Measurements from ENCODE around the gene PROZ.

PROZ gene

GRCh38 chr13:113129480-113129879 is 29.0 kb upstream of the PROZ start:
- H3K27ac ChIP-seq, result no peak overlapping the region
- TF ChIP-seq CTCF (conservative IDR thresholded peaks at IDR 0.05) (no peak), ZFX (IDR thresholded peaks at IDR 0.05) (no peak)

GRCh38 chr13:113129921-113130750 is 28.3 kb upstream of the PROZ start:
- TF ChIP-seq ZFX (IDR thresholded peaks at IDR 0.05) (no peak), CTCF (conservative IDR thresholded peaks at IDR 0.05) (no peak)
- no peak overlapping the region for H3K27ac ChIP-seq

DNA sequence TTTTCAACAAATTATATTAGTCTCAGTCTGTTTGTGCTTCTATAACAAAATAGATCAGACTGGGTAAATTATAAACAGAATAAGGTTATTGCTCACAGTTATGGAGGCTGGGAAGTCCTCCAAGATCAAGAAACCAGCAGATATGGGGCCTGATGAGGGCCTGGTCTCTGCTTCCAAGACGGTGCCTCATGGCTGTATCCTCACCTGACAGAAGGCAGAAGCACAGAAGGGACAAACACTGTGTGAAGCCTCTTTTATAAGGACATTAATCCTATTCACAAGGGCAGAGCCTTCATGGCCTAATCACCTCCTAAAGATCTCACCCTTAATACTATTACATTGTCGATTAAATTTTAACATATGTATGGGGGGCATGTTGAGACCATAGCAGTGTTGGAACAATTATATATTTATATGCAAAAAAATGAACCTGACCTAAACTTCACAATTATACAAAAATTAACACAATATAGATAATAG is 23.1 kb upstream of the PROZ start:
- TF ChIP-seq CTCF (conservative IDR thresholded peaks at IDR 0.05) (no peak), ZFX (IDR thresholded peaks at IDR 0.05) (no peak)
- H3K27ac ChIP-seq, result no peak overlapping the region

DNA sequence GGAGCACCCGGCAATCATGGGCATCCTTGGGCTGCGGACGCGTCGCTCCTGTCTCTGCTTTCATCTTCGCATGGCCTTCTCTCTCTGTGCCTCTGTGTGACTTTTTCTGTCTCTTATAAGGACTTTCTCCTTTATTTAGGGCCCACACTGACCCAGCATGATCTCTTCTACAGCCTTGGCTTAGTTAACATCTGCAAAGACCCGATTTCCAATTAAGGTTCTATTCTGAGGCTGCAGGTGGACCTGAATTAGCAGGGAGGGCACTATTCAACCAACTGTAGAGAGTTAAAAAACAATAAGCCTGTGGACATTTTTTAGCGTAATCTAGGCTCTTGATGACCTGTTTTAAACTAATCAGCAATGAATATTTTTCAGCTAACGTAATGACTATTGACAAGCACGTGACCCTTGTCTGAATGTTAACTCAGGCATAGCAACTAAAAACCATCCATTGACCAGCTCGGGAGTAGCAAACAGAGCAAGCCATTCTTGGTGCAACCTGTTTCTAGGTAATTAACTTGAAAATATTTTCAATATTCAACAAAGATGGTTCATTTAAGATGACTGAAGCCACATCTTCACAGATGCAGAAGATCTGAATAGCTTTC is 20.7 kb upstream of the PROZ start:
- no peak overlapping the region for H3K27ac ChIP-seq
- TF ChIP-seq ZFX (IDR thresholded peaks at IDR 0.05), result no peak
- no peak for TF ChIP-seq CTCF (conservative IDR thresholded peaks at IDR 0.05)

DNA sequence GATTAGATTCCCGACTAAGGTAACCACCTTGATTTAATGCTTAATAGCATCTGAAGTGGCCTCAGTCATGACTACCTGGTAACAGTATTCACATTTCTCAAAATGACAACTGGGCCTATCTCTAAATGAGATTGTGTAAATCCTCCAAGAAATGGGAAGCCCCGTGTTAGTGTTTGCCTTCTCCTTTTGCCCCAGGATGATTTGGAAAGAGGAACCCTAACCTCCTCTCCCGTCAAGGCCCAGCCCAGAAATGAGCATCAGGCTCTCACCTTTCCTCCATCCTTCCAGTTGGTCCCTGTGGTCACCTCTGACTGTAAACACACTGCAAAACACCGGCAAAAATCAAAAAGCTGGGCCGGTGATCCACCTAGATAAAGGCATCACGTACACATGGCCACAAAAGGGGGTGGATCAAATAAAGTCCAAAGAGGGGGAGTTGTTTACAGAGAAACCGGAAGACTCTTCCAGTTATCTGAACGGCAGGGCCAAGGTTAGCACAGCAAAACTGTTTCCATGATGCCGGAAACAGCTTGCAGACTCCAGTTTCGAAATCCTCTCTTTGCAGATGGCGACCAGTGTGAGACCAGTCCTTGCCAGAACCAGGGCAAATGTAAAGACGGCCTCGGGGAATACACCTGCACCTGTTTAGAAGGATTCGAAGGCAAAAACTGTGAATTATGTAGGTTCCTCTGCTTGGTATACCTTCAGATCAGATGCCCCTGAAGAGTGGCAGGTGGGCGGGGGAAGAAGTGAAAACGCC is 19.5 kb upstream of the PROZ start:
- H3K27ac ChIP-seq, result no peak overlapping the region
- TF ChIP-seq CTCF (conservative IDR thresholded peaks at IDR 0.05) (no peak), ZFX (IDR thresholded peaks at IDR 0.05) (no peak)

GRCh38 chr13:113139577-113139976 is 18.9 kb upstream of the PROZ start:
- no peak overlapping the region for H3K27ac ChIP-seq
- TF ChIP-seq CTCF (conservative IDR thresholded peaks at IDR 0.05) (no peak), ZFX (IDR thresholded peaks at IDR 0.05) (no peak)
